WTC11 (cell line): ENCODE data around the gene ATP2B2. TPM values are rescaled to one million over a fixed set of nuclear protein-coding genes. Genes with fewer than 3 reads are reported as not detected.

ENCODE experiments used
- ATAC-seq: fragments of 200-7000 bp; cut with Tn5 transposase; 2 replicates; pipeline ENCODE4 v1.10.0; 2021; ENCODE audit warnings: mild to moderate bottlenecking, moderate library complexity
- CTCF ChIA-PET: fragments of 300-600 bp; sonication (Branson Sonifier 250); formaldehyde crosslinking; loops from one replicate; lab custom pipeline; 2021; ENCODE audit warnings: antibody characterized with exemption; lab: Charles Lee
- POLR2A ChIA-PET: fragments of 350-600 bp; sonication (Branson Sonifier 250); formaldehyde crosslinking; loops from one replicate; lab custom pipeline; 2021; ENCODE audit warnings: antibody characterized with exemption; lab: Charles Lee
- DNase-seq: peaks from one replicate; pipeline ENCODE4 v3.0.0; 2021; ENCODE audit warnings: low spot score
- H3K27ac Mint-ChIP-seq: 2 replicates; pipeline ENCODE4 v1.8.0; 2021; ENCODE audit warnings: mixed read lengths
- H3K27me3 Mint-ChIP-seq: 2 replicates; pipeline ENCODE4 v1.8.0; 2021; ENCODE audit warnings: low read depth, mild to moderate bottlenecking, moderate library complexity, mixed read lengths
- H3K36me3 Mint-ChIP-seq: 2 replicates; pipeline ENCODE4 v1.8.0; 2021; ENCODE audit warnings: mixed read lengths
- H3K4me1 Mint-ChIP-seq: 2 replicates; pipeline ENCODE4 v1.8.0; 2022; ENCODE audit warnings: mixed read lengths
- H3K4me3 Mint-ChIP-seq: 2 replicates; pipeline ENCODE4 v1.8.0; 2021; ENCODE audit warnings: mild to moderate bottlenecking, moderate library complexity, mixed read lengths
- H3K9me3 Mint-ChIP-seq: 2 replicates; pipeline ENCODE4 v1.8.0; 2021; ENCODE audit warnings: mixed read lengths
- CBFB ChIP-seq: sonication (generic); formaldehyde crosslinking; IDR thresholded peaks from 2 replicates; pipeline ENCODE4 v1.8.1; 2022; ENCODE audit warnings: mild to moderate bottlenecking, low read depth, missing genetic modification reagents
- ELF4 ChIP-seq: sonication (generic); formaldehyde crosslinking; IDR thresholded peaks from 2 replicates; pipeline ENCODE4 v1.8.1; 2022; ENCODE audit warnings: low read depth, mild to moderate bottlenecking, moderate library complexity, missing genetic modification reagents
- ETV6 ChIP-seq: sonication (generic); formaldehyde crosslinking; IDR thresholded peaks from 2 replicates; pipeline ENCODE4 v1.8.1; 2022; ENCODE audit warnings: mild to moderate bottlenecking, missing genetic modification reagents
- SMAD4 ChIP-seq: sonication (generic); formaldehyde crosslinking; IDR thresholded peaks from 2 replicates; pipeline ENCODE4 v1.8.0; 2022; ENCODE audit warnings: mild to moderate bottlenecking, missing genetic modification reagents
- TEAD4 ChIP-seq: sonication (generic); formaldehyde crosslinking; IDR thresholded peaks from 2 replicates; pipeline ENCODE4 v1.8.0; 2022; ENCODE audit warnings: mild to moderate bottlenecking, missing genetic modification reagents
- TP53 ChIP-seq: sonication (generic); formaldehyde crosslinking; IDR thresholded peaks from 2 replicates; pipeline ENCODE4 v1.8.1; 2023; ENCODE audit warnings: mild to moderate bottlenecking, missing genetic modification reagents
- ZNF232 ChIP-seq: sonication (generic); formaldehyde crosslinking; IDR thresholded peaks from 2 replicates; pipeline ENCODE4 v1.8.0; 2022; ENCODE audit warnings: mild to moderate bottlenecking, missing genetic modification reagents
- total RNA-seq: library from RNA; stranded (reverse); gene quantifications from 3 replicates; pipeline ENCODE4 v1.2.3, GENCODE V29; 2021
- TF ChIP-seq, protein P1 (sequence below): sonication (generic); formaldehyde crosslinking; IDR thresholded peaks from 2 replicates; pipeline ENCODE4 v1.8.0; 2022; ENCODE audit warnings: missing genetic modification reagents
- TF ChIP-seq, protein P2 (sequence below): sonication (generic); formaldehyde crosslinking; IDR thresholded peaks from 2 replicates; pipeline ENCODE4 v1.8.1; 2023; ENCODE audit warnings: mild to moderate bottlenecking, missing genetic modification reagents
- TF ChIP-seq, protein P3 (sequence below): fragments of 250-450 bp; sonication (Bioruptor Pico); IDR thresholded peaks from 2 replicates; pipeline ENCODE4 v1.9.0; 2021; ENCODE audit warnings: mild to moderate bottlenecking
- TF ChIP-seq, protein P4 (sequence below): fragments of 250-450 bp; sonication (Bioruptor Pico); IDR thresholded peaks from 2 replicates; pipeline ENCODE4 v1.9.0; 2021; ENCODE audit warnings: mild to moderate bottlenecking, borderline replicate concordance
- TF ChIP-seq, protein P5 (sequence below): fragments of 250-450 bp; sonication (Bioruptor Pico); IDR thresholded peaks from 2 replicates; pipeline ENCODE4 v1.9.0; 2021; ENCODE audit warnings: mild to moderate bottlenecking
- TF ChIP-seq, protein P6 (sequence below): sonication (generic); formaldehyde crosslinking; IDR thresholded peaks from 2 replicates; pipeline ENCODE4 v1.8.1; 2022; ENCODE audit warnings: low read depth, mild to moderate bottlenecking, moderate library complexity, missing genetic modification reagents, borderline replicate concordance
- TF ChIP-seq, protein P7 (sequence below): fragments of 250-450 bp; sonication (Bioruptor Pico); conservative IDR thresholded peaks from 2 replicates; pipeline ENCODE4 v1.9.0; 2021; ENCODE audit warnings: mild to moderate bottlenecking

The ATP2B2 gene
- total RNA-seq, 1 experiment from 2014 or later, result 0.48 TPM

DNA sequence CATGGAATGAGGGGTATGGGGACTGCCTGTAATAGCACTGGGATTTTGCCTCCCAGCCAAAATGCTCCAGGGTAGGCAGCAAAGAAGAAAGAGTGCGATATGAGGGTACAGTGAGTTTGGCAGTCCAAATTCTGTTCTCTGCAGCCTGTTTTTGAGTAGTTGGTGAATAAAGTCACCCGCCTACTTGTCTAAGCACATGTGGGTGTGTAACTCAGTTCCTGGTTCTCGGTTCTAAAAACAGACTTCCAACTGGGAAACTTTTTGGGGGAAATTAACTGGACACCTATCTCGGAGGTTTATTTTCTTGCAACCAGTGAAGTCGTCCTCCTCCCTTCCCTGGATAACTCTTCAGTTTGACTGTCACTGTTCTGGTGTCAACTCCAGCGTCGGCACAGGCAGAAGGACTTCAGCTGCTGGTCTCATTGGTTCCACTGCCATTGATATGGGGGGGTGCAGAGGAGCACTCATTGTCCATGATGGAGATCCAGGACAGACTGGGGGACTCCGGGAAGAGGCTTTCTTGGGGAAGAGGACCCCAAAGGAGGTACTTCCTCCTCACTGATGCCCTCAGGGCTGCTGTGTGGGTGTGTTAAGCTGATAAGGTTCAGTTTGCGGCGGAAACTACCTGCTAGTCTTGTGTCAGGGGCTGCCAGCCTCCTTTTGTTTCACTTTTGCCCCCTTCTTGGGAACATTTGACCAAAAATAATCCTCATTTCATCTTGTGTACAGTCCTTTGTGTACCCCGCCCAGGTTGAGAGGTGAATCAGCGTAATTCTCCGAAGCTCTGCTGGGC is 225.8 kb downstream of the ATP2B2 start:
- no peak for TF ChIP-seq ELF4
- no peak for TF ChIP-seq ZNF232 (CRISPR knock-in tag)
- TF ChIP-seq, protein P1, sequence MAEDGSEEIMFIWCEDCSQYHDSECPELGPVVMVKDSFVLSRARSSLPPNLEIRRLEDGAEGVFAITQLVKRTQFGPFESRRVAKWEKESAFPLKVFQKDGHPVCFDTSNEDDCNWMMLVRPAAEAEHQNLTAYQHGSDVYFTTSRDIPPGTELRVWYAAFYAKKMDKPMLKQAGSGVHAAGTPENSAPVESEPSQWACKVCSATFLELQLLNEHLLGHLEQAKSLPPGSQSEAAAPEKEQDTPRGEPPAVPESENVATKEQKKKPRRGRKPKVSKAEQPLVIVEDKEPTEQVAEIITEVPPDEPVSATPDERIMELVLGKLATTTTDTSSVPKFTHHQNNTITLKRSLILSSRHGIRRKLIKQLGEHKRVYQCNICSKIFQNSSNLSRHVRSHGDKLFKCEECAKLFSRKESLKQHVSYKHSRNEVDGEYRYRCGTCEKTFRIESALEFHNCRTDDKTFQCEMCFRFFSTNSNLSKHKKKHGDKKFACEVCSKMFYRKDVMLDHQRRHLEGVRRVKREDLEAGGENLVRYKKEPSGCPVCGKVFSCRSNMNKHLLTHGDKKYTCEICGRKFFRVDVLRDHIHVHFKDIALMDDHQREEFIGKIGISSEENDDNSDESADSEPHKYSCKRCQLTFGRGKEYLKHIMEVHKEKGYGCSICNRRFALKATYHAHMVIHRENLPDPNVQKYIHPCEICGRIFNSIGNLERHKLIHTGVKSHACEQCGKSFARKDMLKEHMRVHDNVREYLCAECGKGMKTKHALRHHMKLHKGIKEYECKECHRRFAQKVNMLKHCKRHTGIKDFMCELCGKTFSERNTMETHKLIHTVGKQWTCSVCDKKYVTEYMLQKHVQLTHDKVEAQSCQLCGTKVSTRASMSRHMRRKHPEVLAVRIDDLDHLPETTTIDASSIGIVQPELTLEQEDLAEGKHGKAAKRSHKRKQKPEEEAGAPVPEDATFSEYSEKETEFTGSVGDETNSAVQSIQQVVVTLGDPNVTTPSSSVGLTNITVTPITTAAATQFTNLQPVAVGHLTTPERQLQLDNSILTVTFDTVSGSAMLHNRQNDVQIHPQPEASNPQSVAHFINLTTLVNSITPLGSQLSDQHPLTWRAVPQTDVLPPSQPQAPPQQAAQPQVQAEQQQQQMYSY (CRISPR knock-in tag), result no peak
- TF ChIP-seq, protein P2, sequence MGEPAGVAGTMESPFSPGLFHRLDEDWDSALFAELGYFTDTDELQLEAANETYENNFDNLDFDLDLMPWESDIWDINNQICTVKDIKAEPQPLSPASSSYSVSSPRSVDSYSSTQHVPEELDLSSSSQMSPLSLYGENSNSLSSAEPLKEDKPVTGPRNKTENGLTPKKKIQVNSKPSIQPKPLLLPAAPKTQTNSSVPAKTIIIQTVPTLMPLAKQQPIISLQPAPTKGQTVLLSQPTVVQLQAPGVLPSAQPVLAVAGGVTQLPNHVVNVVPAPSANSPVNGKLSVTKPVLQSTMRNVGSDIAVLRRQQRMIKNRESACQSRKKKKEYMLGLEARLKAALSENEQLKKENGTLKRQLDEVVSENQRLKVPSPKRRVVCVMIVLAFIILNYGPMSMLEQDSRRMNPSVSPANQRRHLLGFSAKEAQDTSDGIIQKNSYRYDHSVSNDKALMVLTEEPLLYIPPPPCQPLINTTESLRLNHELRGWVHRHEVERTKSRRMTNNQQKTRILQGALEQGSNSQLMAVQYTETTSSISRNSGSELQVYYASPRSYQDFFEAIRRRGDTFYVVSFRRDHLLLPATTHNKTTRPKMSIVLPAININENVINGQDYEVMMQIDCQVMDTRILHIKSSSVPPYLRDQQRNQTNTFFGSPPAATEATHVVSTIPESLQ (CRISPR knock-in tag), result no peak
- TF ChIP-seq, protein P3, sequence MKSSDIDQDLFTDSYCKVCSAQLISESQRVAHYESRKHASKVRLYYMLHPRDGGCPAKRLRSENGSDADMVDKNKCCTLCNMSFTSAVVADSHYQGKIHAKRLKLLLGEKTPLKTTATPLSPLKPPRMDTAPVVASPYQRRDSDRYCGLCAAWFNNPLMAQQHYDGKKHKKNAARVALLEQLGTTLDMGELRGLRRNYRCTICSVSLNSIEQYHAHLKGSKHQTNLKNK (CRISPR knock-in tag), result no peak
- TF ChIP-seq CBFB (CRISPR knock-in tag), result no peak
- TF ChIP-seq TP53 (CRISPR knock-in tag), result no peak
- Mint-ChIP-seq H3K36me3 (peaks cover 35% of the 10 kb centered on the region), H3K27ac (no peak overlapping the region), H3K9me3 (no peaks in the 10 kb centered on the region), H3K4me1 (no peaks in the 10 kb centered on the region), H3K4me3 (no peak overlapping the region), H3K27me3 (no peaks in the 10 kb centered on the region)
- ATAC-seq, result no peak
- ChIA-PET POLR2A (no interaction called here), CTCF (interaction anchor here (0.5 to 1.9 kb wide), 9 partner anchors 10 to 547 kb away, joined by 3 to 19 read pairs (median 4); partner anchors contain the start of genes IRAK2 and TATDN2)
- no peak for DNase-seq

DNA sequence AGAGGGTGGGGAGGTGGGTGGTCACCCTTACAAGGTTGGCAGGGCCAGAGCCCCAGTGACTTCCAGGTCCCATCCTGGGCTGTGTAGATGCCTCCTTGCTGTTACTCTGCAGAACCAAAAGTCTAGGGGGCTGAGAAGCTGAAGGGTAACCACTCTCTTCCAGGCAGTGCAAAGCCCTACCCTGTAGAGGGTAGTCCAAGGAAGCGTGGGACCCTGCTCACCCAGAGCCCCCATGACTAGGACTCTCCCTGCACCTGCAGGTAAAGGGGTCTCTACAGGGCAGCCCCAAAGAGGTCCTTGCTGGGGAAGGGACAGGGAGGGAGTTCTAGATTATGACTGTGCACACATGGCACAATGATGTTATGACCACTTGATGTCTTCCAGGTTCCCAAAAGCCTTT is 226.9 kb downstream of the ATP2B2 start:
- no peak overlapping the region for H3K27ac Mint-ChIP-seq
- ChIA-PET CTCF (interaction anchor here (0.6 kb wide), 1 partner anchor 546 kb away, joined by 5 read pairs; no protein-coding TSS in a partner anchor), POLR2A (no interaction called here)
- ATAC-seq (no peak), DNase-seq (no peak)
- H3K27me3 Mint-ChIP-seq, result no peaks in the 10 kb centered on the region
- H3K36me3 Mint-ChIP-seq, result peaks cover 40% of the 10 kb centered on the region
- H3K9me3 Mint-ChIP-seq, result no peaks in the 10 kb centered on the region
- H3K4me1 Mint-ChIP-seq, result no peaks in the 10 kb centered on the region
- no peak overlapping the region for H3K4me3 Mint-ChIP-seq
- TF ChIP-seq TEAD4 (CRISPR knock-in tag) (no peak), SMAD4 (CRISPR knock-in tag) (no peak), ETV6 (no peak), TP53 (CRISPR knock-in tag) (no peak)
- TF ChIP-seq, protein P4, sequence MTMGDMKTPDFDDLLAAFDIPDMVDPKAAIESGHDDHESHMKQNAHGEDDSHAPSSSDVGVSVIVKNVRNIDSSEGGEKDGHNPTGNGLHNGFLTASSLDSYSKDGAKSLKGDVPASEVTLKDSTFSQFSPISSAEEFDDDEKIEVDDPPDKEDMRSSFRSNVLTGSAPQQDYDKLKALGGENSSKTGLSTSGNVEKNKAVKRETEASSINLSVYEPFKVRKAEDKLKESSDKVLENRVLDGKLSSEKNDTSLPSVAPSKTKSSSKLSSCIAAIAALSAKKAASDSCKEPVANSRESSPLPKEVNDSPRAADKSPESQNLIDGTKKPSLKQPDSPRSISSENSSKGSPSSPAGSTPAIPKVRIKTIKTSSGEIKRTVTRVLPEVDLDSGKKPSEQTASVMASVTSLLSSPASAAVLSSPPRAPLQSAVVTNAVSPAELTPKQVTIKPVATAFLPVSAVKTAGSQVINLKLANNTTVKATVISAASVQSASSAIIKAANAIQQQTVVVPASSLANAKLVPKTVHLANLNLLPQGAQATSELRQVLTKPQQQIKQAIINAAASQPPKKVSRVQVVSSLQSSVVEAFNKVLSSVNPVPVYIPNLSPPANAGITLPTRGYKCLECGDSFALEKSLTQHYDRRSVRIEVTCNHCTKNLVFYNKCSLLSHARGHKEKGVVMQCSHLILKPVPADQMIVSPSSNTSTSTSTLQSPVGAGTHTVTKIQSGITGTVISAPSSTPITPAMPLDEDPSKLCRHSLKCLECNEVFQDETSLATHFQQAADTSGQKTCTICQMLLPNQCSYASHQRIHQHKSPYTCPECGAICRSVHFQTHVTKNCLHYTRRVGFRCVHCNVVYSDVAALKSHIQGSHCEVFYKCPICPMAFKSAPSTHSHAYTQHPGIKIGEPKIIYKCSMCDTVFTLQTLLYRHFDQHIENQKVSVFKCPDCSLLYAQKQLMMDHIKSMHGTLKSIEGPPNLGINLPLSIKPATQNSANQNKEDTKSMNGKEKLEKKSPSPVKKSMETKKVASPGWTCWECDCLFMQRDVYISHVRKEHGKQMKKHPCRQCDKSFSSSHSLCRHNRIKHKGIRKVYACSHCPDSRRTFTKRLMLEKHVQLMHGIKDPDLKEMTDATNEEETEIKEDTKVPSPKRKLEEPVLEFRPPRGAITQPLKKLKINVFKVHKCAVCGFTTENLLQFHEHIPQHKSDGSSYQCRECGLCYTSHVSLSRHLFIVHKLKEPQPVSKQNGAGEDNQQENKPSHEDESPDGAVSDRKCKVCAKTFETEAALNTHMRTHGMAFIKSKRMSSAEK (CRISPR knock-in tag), result no peak
- TF ChIP-seq, protein P5, sequence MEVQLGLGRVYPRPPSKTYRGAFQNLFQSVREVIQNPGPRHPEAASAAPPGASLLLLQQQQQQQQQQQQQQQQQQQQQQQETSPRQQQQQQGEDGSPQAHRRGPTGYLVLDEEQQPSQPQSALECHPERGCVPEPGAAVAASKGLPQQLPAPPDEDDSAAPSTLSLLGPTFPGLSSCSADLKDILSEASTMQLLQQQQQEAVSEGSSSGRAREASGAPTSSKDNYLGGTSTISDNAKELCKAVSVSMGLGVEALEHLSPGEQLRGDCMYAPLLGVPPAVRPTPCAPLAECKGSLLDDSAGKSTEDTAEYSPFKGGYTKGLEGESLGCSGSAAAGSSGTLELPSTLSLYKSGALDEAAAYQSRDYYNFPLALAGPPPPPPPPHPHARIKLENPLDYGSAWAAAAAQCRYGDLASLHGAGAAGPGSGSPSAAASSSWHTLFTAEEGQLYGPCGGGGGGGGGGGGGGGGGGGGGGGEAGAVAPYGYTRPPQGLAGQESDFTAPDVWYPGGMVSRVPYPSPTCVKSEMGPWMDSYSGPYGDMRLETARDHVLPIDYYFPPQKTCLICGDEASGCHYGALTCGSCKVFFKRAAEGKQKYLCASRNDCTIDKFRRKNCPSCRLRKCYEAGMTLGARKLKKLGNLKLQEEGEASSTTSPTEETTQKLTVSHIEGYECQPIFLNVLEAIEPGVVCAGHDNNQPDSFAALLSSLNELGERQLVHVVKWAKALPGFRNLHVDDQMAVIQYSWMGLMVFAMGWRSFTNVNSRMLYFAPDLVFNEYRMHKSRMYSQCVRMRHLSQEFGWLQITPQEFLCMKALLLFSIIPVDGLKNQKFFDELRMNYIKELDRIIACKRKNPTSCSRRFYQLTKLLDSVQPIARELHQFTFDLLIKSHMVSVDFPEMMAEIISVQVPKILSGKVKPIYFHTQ (CRISPR knock-in tag), result no peak
- TF ChIP-seq, protein P6, sequence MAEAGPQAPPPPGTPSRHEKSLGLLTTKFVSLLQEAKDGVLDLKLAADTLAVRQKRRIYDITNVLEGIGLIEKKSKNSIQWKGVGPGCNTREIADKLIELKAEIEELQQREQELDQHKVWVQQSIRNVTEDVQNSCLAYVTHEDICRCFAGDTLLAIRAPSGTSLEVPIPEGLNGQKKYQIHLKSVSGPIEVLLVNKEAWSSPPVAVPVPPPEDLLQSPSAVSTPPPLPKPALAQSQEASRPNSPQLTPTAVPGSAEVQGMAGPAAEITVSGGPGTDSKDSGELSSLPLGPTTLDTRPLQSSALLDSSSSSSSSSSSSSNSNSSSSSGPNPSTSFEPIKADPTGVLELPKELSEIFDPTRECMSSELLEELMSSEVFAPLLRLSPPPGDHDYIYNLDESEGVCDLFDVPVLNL (CRISPR knock-in tag), result no peak
- TF ChIP-seq, protein P7, sequence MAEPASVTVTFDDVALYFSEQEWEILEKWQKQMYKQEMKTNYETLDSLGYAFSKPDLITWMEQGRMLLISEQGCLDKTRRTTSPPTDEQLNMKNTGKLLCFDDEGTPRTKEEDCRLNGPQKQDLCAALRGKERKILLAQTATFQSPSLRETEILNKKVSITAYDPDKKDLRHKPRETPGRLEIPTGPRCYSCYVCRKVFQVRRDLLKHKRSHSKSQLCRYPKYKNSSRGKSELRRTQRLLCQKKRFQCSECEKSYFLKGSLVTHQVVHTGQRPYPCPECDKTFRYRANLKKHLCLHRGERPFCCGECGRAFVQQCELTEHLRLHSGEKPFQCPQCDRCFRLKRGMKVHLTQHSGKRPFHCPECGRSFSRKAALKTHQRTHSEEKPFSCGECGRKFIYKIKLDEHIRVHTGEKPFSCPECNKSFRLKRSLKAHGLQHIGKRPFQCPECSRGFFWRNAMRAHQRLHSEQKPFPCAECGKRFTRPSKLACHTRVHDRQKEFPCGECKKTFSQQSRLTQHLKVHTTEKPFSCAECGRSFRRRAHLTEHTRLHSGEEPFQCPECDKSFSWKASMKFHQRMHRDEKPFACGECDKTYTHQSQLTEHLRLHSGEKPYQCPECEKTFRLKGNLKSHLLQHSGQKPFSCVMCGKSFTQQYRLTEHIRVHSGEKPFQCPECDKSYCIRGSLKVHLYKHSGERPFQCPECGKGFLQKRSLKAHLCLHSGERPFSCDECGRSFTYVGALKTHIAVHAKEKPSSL (CRISPR knock-in tag), result no peak
